IPS-15b (cell line): ENCODE results near the gene NHLH2.

Source experiments
- H3K27me3 ChIP-seq: one replicate; pipeline ENCODE4 v1.6.1; 2013; ENCODE audit warnings: low read length; ENCODE audit not compliant: control insufficient read depth, insufficient read depth
- H3K36me3 ChIP-seq: one replicate; pipeline ENCODE4 v1.6.1; 2013; ENCODE audit warnings: low read length; ENCODE audit not compliant: control insufficient read depth, insufficient read depth
- H3K4me1 ChIP-seq: one replicate; pipeline ENCODE4 v1.6.1; 2013; ENCODE audit warnings: mild to moderate bottlenecking, low read length; ENCODE audit not compliant: control insufficient read depth, insufficient read depth
- H3K4me3 ChIP-seq: one replicate; pipeline ENCODE4 v1.5.1; 2013; ENCODE audit warnings: low read depth, low read length
- H3K9ac ChIP-seq: one replicate; pipeline ENCODE4 v1.6.1; 2013; ENCODE audit warnings: low read depth, mild to moderate bottlenecking, low read length
- H3K9me3 ChIP-seq: one replicate; pipeline ENCODE4 v1.6.1; 2013; ENCODE audit warnings: mild to moderate bottlenecking, low read length; ENCODE audit not compliant: control insufficient read depth, insufficient read depth

Gene NHLH2

GRCh38 chr1:115794976-115795639 is 45.8 kb downstream of the NHLH2 start:
- Histone ChIP-seq H3K9ac (no peak overlapping the region), H3K27me3 (no peaks in the 10 kb centered on the region), H3K4me1 (no peaks in the 10 kb centered on the region), H3K36me3 (no peaks in the 10 kb centered on the region), H3K4me3 (no peak overlapping the region), H3K9me3 (no peaks in the 10 kb centered on the region)

- no peaks in the 10 kb centered on the region for H3K4me1 ChIP-seq
- no peak overlapping the region for H3K9ac ChIP-seq
- no peak overlapping the region for H3K4me3 ChIP-seq
- H3K9me3 ChIP-seq = no peaks in the 10 kb centered on the region
- no peaks in the 10 kb centered on the region for H3K36me3 ChIP-seq
- H3K27me3 ChIP-seq = no peaks in the 10 kb centered on the region
These were observed 47.8 kb downstream of the NHLH2 start for GRCh38 chr1:115793162-115793561.

DNA sequence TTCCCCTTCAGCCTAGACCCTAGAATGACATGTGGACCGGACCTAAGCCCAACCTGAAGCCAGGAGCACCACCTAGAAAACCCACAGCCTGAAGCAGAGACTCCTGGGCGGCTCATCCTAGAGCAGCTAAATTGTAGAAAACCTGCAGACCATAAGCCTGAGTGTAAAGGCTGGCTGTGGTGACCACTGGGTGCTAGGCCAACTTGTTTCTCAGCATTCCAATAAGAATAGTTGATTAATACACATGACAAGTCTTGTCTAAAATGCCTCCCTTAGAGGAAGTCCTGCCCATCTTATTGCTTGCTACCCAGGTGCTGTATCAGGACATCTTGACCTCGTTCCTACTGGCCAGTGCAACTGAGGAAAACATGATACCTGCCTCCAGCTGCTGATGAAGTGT is 49.1 kb downstream of the NHLH2 start:
- Histone ChIP-seq H3K4me1 (no peaks in the 10 kb centered on the region), H3K36me3 (no peaks in the 10 kb centered on the region), H3K27me3 (no peaks in the 10 kb centered on the region), H3K9me3 (no peaks in the 10 kb centered on the region), H3K4me3 (no peak overlapping the region), H3K9ac (no peak overlapping the region)

DNA sequence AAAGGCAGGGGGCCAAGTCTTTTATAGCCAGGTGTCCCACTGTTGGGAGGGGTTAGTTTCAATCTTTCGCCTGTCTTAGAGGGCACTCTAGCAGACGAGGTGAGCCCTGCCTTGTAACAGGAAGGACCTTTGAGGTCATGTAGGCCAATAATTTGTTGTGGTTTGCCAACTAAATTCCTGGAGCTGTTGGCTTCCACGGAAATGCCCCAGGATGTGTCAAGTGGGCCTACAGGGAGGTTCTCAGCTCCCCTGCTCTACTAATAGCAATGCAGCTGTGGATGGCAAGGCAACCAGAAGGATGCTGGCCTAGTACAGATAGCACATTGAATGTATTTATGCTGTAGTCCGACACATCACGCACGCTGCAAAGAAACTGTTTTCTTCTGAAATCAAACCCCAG is 50.1 kb downstream of the NHLH2 start:
- Histone ChIP-seq H3K4me3 (no peak overlapping the region), H3K9me3 (no peaks in the 10 kb centered on the region), H3K4me1 (no peaks in the 10 kb centered on the region), H3K27me3 (no peaks in the 10 kb centered on the region), H3K9ac (no peak overlapping the region), H3K36me3 (no peaks in the 10 kb centered on the region)

DNA sequence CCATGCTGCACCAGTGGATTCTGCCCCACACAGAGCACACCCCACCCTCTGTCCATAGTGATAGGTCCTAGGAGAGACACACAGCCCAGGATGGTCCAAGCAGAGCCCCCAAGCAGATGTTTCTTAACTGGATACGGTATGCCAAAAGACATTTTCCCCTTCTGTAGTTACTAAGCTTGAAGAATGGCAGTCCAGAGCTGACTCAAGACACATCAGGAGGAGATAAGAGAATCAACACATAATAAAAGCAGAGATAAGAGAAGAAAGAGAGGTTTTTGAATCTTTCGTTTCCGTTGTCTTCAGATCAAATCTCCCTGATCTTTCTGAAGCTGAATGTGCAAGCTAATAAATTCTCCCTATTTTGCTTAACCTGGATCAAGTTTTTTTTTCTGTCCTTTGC is 50.6 kb downstream of the NHLH2 start:
- no peaks in the 10 kb centered on the region for H3K36me3 ChIP-seq
- no peak overlapping the region for H3K4me3 ChIP-seq
- H3K9ac ChIP-seq = no peak overlapping the region
- H3K9me3 ChIP-seq = no peaks in the 10 kb centered on the region
- H3K4me1 ChIP-seq = no peaks in the 10 kb centered on the region
- H3K27me3 ChIP-seq = no peaks in the 10 kb centered on the region
